ENCODE results near the gene ARHGEF6. TPM values are rescaled to one million over a fixed set of nuclear protein-coding genes. Genes with fewer than 3 reads are reported as not detected.

Gene ARHGEF6
- total and polyA plus RNA-seq, 2 experiments from 2014 or later: 2.5 to 6.0 TPM

GRCh38 chrX:136662104-136662503, 118.6 kb downstream of the ARHGEF6 start:
- Mint-ChIP-seq H3K4me3 (no peak overlapping the region), H3K27me3 (ENCODE audit: insufficient read depth, low read depth, poor library complexity) (peaks cover 5% of the 10 kb centered on the region), H3K36me3 (ENCODE audit: low read depth) (no peaks in the 10 kb centered on the region), H3K27ac (no peak overlapping the region), H3K4me1 (peaks cover 5% of the 10 kb centered on the region; the same call in 2 of the 3 replicates), H3K9me3 (peaks cover 4% of the 10 kb centered on the region; the same call in 1 of the 3 replicates)
- no peaks in the 10 kb centered on the region for H3K9me2 ChIP-seq (ENCODE audit: insufficient read depth)
- no peaks in the 10 kb centered on the region for H3K4me1 ChIP-seq (ENCODE audit: insufficient read depth)
- H3K4me3 ChIP-seq: no peak overlapping the region
- no peaks in the 10 kb centered on the region for H3K27me3 ChIP-seq (ENCODE audit: insufficient read depth)
- no peaks in the 10 kb centered on the region for H4K20me1 ChIP-seq (replicated peaks; ENCODE audit: insufficient read depth)
- H2AFZ ChIP-seq: no peak overlapping the region
- no peaks in the 10 kb centered on the region for H3F3A ChIP-seq (replicated peaks; ENCODE audit: low read depth)
- no peaks in the 10 kb centered on the region for H3K79me2 ChIP-seq (replicated peaks; ENCODE audit: insufficient read depth)
- no peak overlapping the region for H3K27ac ChIP-seq (ENCODE audit: low read depth)
- no peak overlapping the region for H3K4me2 ChIP-seq
- no peaks in the 10 kb centered on the region for H3K36me3 ChIP-seq (ENCODE audit: insufficient read depth)
- DNase-seq (ENCODE audit: low spot score) (no peak), ATAC-seq (no peak)
- TF ChIP-seq ZNF114 (CRISPR knock-in tag; IDR thresholded peaks at IDR 0.05): no peak
- no peak for TF ChIP-seq EZH2 (IDR thresholded peaks at IDR 0.05; ENCODE audit: low read depth, unreplicated experiment)
- no peak for TF ChIP-seq ZNF331 (CRISPR knock-in tag; IDR thresholded peaks at IDR 0.05; ENCODE audit: low read depth)
- no peak for TF ChIP-seq NANOG (IDR thresholded peaks at IDR 0.05; ENCODE audit: borderline replicate concordance)

DNA sequence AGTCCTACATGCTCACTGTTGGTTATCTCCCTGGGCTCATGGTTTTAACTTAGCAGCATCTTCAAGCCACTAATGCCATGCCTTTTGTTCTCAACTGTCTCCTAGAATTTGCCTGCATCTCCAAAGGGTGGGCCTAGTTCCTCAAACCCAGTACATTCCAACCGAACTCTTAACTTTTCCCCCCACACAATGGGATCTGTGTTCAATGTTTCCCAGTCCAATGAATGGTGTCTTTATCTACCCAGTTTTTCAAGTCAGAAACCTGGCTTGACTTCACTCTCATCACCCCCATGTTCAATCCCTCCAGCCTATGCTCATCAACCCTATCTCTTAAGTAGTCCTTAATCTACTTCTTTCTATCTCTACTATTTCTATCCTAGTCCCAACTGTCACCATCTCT, 119.8 kb downstream of the ARHGEF6 start:
- Mint-ChIP-seq H3K4me3 (no peak overlapping the region), H3K27ac (no peak overlapping the region), H3K4me1 (peaks cover 8% of the 10 kb centered on the region; the same call in 2 of the 3 replicates), H3K27me3 (ENCODE audit: insufficient read depth, low read depth, poor library complexity) (peaks cover 5% of the 10 kb centered on the region), H3K36me3 (ENCODE audit: low read depth) (no peaks in the 10 kb centered on the region), H3K9me3 (peaks cover 4% of the 10 kb centered on the region; the same call in 1 of the 3 replicates)
- ATAC-seq: no peak
- DNase-seq (ENCODE audit: low spot score): no peak
- no peak overlapping the region for H3K4me2 ChIP-seq
- H3K9me2 ChIP-seq (ENCODE audit: insufficient read depth): no peaks in the 10 kb centered on the region
- no peak overlapping the region for H2AFZ ChIP-seq
- no peak overlapping the region for H3K4me3 ChIP-seq
- H3K4me1 ChIP-seq (ENCODE audit: insufficient read depth): no peaks in the 10 kb centered on the region
- H3K79me2 ChIP-seq (replicated peaks; ENCODE audit: insufficient read depth): no peaks in the 10 kb centered on the region
- H3K36me3 ChIP-seq (ENCODE audit: insufficient read depth): no peaks in the 10 kb centered on the region
- TF ChIP-seq ZNF114 (CRISPR knock-in tag; IDR thresholded peaks at IDR 0.05) (no peak), STAT1 (IDR thresholded peaks at IDR 0.05; ENCODE audit: unreplicated experiment) (no peak), CREB1 (CRISPR knock-in tag; IDR thresholded peaks at IDR 0.05; ENCODE audit: low read depth) (no peak), EZH2phosphoT487 (IDR thresholded peaks at IDR 0.05; ENCODE audit: unreplicated experiment) (no peak), NANOG (IDR thresholded peaks at IDR 0.05; ENCODE audit: borderline replicate concordance) (no peak), POLR2AphosphoS5 (IDR thresholded peaks at IDR 0.05; ENCODE audit: low read depth) (no peak), ZNF331 (CRISPR knock-in tag; IDR thresholded peaks at IDR 0.05; ENCODE audit: low read depth) (no peak), JUNB (IDR thresholded peaks at IDR 0.05; ENCODE audit: unreplicated experiment) (no peak)
- TF ChIP-seq, protein P1, sequence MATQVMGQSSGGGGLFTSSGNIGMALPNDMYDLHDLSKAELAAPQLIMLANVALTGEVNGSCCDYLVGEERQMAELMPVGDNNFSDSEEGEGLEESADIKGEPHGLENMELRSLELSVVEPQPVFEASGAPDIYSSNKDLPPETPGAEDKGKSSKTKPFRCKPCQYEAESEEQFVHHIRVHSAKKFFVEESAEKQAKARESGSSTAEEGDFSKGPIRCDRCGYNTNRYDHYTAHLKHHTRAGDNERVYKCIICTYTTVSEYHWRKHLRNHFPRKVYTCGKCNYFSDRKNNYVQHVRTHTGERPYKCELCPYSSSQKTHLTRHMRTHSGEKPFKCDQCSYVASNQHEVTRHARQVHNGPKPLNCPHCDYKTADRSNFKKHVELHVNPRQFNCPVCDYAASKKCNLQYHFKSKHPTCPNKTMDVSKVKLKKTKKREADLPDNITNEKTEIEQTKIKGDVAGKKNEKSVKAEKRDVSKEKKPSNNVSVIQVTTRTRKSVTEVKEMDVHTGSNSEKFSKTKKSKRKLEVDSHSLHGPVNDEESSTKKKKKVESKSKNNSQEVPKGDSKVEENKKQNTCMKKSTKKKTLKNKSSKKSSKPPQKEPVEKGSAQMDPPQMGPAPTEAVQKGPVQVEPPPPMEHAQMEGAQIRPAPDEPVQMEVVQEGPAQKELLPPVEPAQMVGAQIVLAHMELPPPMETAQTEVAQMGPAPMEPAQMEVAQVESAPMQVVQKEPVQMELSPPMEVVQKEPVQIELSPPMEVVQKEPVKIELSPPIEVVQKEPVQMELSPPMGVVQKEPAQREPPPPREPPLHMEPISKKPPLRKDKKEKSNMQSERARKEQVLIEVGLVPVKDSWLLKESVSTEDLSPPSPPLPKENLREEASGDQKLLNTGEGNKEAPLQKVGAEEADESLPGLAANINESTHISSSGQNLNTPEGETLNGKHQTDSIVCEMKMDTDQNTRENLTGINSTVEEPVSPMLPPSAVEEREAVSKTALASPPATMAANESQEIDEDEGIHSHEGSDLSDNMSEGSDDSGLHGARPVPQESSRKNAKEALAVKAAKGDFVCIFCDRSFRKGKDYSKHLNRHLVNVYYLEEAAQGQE (IDR thresholded peaks at IDR 0.05; ENCODE audit: unreplicated experiment): no peak
- TF ChIP-seq, protein P2, sequence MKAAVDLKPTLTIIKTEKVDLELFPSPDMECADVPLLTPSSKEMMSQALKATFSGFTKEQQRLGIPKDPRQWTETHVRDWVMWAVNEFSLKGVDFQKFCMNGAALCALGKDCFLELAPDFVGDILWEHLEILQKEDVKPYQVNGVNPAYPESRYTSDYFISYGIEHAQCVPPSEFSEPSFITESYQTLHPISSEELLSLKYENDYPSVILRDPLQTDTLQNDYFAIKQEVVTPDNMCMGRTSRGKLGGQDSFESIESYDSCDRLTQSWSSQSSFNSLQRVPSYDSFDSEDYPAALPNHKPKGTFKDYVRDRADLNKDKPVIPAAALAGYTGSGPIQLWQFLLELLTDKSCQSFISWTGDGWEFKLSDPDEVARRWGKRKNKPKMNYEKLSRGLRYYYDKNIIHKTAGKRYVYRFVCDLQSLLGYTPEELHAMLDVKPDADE (IDR thresholded peaks at IDR 0.05): no peak
- TF ChIP-seq, protein P3, sequence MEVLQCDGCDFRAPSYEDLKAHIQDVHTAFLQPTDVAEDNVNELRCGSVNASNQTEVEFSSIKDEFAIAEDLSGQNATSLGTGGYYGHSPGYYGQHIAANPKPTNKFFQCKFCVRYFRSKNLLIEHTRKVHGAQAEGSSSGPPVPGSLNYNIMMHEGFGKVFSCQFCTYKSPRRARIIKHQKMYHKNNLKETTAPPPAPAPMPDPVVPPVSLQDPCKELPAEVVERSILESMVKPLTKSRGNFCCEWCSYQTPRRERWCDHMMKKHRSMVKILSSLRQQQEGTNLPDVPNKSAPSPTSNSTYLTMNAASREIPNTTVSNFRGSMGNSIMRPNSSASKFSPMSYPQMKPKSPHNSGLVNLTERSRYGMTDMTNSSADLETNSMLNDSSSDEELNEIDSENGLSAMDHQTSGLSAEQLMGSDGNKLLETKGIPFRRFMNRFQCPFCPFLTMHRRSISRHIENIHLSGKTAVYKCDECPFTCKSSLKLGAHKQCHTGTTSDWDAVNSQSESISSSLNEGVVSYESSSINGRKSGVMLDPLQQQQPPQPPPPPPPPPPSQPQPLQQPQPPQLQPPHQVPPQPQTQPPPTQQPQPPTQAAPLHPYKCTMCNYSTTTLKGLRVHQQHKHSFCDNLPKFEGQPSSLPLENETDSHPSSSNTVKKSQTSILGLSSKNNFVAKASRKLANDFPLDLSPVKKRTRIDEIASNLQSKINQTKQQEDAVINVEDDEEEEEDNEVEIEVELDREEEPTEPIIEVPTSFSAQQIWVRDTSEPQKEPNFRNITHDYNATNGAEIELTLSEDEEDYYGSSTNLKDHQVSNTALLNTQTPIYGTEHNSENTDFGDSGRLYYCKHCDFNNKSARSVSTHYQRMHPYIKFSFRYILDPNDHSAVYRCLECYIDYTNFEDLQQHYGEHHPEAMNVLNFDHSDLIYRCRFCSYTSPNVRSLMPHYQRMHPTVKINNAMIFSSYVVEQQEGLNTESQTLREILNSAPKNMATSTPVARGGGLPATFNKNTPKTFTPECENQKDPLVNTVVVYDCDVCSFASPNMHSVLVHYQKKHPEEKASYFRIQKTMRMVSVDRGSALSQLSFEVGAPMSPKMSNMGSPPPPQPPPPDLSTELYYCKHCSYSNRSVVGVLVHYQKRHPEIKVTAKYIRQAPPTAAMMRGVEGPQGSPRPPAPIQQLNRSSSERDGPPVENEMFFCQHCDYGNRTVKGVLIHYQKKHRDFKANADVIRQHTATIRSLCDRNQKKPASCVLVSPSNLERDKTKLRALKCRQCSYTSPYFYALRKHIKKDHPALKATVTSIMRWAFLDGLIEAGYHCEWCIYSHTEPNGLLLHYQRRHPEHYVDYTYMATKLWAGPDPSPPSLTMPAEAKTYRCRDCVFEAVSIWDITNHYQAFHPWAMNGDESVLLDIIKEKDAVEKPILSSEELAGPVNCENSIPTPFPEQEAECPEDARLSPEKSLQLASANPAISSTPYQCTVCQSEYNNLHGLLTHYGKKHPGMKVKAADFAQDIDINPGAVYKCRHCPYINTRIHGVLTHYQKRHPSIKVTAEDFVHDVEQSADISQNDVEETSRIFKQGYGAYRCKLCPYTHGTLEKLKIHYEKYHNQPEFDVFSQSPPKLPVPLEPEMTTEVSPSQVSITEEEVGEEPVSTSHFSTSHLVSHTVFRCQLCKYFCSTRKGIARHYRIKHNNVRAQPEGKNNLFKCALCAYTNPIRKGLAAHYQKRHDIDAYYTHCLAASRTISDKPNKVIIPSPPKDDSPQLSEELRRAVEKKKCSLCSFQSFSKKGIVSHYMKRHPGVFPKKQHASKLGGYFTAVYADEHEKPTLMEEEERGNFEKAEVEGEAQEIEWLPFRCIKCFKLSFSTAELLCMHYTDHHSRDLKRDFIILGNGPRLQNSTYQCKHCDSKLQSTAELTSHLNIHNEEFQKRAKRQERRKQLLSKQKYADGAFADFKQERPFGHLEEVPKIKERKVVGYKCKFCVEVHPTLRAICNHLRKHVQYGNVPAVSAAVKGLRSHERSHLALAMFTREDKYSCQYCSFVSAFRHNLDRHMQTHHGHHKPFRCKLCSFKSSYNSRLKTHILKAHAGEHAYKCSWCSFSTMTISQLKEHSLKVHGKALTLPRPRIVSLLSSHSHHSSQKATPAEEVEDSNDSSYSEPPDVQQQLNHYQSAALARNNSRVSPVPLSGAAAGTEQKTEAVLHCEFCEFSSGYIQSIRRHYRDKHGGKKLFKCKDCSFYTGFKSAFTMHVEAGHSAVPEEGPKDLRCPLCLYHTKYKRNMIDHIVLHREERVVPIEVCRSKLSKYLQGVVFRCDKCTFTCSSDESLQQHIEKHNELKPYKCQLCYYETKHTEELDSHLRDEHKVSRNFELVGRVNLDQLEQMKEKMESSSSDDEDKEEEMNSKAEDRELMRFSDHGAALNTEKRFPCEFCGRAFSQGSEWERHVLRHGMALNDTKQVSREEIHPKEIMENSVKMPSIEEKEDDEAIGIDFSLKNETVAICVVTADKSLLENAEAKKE (CRISPR knock-in tag; IDR thresholded peaks at IDR 0.05): no peak
- H3K27me3 ChIP-seq (ENCODE audit: insufficient read depth): no peaks in the 10 kb centered on the region
- H3F3A ChIP-seq (replicated peaks; ENCODE audit: low read depth): no peaks in the 10 kb centered on the region
- no peak overlapping the region for H3K27ac ChIP-seq (ENCODE audit: low read depth)
- H4K20me1 ChIP-seq (replicated peaks; ENCODE audit: insufficient read depth): no peaks in the 10 kb centered on the region

Data from GM23338 (cell line).